Cardiac muscle cell (in vitro differentiated cells and primary cell): ENCODE data around the gene NDUFA11. TPM values are rescaled to one million over a fixed set of nuclear protein-coding genes. Genes with fewer than 3 reads are reported as not detected.

Source experiments
- DNase-seq, 2 donors: peaks; one replicate each; pipeline versions ENCODE4 v3.0.0 to v3.0.0-alpha.2; 2010 to 2017; ENCODE audit warnings: low read depth in 1 of 2, low spot score in 1 of 2
- H3K27ac ChIP-seq: fragments of 200-600 bp; sonication (generic); 2 replicates; pipeline ENCODE4 v1.5.1; 2016
- H3K27me3 ChIP-seq: fragments of 200-600 bp; sonication (generic); 2 replicates; pipeline ENCODE4 v1.6.0; 2016; ENCODE audit warnings: control low read depth
- H3K36me3 ChIP-seq: fragments of 200-600 bp; sonication (generic); 2 replicates; pipeline ENCODE4 v1.5.1; 2016; ENCODE audit warnings: control low read depth
- H3K4me1 ChIP-seq: fragments of 200-600 bp; sonication (generic); 2 replicates; pipeline ENCODE4 v1.8.1; 2017; ENCODE audit warnings: low read depth, mild to moderate bottlenecking, mixed run types
- H3K4me3 ChIP-seq: fragments of 200-600 bp; sonication (generic); 2 replicates; pipeline ENCODE4 v1.5.1; 2016; ENCODE audit warnings: mild to moderate bottlenecking
- H3K9me3 ChIP-seq: fragments of 200-600 bp; sonication (generic); 2 replicates; pipeline ENCODE4 v1.5.1; 2017; ENCODE audit warnings: low read depth, mild to moderate bottlenecking, control low read depth
- polyA plus RNA-seq: library from polyadenylated mRNA; unstranded; fragments of >200 nt; fragmentation: Nextera tagmentation; extraction: Ambion mirVana; gene quantifications from 2 replicates; pipeline ENCODE4 v1.2.1, GENCODE V29; 2016
- total RNA-seq: library from RNA; depleted of rRNA; stranded (reverse); fragments of >200 nt; gene quantifications from 2 replicates; pipeline ENCODE4 v1.2.3, GENCODE V29; 2016
- TF ChIP-seq, protein P1 (sequence below): IDR thresholded peaks from 2 replicates; pipeline ENCODE4 v1.5.1; 2012; ENCODE audit warnings: low read depth, mild to moderate bottlenecking, low read length

The NDUFA11 gene
- total and polyA plus RNA-seq, 2 experiments from 2014 or later = 295 to 760 TPM

DNA sequence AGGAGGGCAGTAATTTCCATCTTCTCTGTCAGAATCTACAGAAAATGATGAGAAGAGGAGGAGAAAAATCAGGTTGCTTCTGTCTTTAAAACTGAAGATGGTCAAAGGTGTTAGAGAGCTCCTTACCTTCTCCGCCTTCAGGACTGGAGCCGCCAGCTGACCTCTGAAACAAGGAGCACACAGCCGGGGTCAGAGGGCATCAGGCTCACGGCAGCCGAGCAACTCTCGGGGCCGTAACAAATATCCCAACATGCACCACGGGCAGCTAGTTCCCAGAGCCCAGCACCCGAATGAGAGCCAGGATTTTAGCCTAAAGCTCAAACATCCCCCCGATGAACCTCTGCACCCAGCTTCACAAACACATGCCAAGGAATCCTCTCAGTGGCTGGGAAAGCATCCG lies 38.1 kb upstream of the NDUFA11 start:
- DNase-seq = no peak
- H3K4me1 ChIP-seq = no peaks in the 10 kb centered on the region
- TF ChIP-seq, protein P1, sequence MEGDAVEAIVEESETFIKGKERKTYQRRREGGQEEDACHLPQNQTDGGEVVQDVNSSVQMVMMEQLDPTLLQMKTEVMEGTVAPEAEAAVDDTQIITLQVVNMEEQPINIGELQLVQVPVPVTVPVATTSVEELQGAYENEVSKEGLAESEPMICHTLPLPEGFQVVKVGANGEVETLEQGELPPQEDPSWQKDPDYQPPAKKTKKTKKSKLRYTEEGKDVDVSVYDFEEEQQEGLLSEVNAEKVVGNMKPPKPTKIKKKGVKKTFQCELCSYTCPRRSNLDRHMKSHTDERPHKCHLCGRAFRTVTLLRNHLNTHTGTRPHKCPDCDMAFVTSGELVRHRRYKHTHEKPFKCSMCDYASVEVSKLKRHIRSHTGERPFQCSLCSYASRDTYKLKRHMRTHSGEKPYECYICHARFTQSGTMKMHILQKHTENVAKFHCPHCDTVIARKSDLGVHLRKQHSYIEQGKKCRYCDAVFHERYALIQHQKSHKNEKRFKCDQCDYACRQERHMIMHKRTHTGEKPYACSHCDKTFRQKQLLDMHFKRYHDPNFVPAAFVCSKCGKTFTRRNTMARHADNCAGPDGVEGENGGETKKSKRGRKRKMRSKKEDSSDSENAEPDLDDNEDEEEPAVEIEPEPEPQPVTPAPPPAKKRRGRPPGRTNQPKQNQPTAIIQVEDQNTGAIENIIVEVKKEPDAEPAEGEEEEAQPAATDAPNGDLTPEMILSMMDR = no peak
- no peak overlapping the region for H3K4me3 ChIP-seq
- H3K9me3 ChIP-seq = no peaks in the 10 kb centered on the region
- H3K36me3 ChIP-seq = peaks cover 10% of the 10 kb centered on the region
- H3K27me3 ChIP-seq = no peaks in the 10 kb centered on the region
- H3K27ac ChIP-seq = peak overlapping the region; percentile 17

DNA sequence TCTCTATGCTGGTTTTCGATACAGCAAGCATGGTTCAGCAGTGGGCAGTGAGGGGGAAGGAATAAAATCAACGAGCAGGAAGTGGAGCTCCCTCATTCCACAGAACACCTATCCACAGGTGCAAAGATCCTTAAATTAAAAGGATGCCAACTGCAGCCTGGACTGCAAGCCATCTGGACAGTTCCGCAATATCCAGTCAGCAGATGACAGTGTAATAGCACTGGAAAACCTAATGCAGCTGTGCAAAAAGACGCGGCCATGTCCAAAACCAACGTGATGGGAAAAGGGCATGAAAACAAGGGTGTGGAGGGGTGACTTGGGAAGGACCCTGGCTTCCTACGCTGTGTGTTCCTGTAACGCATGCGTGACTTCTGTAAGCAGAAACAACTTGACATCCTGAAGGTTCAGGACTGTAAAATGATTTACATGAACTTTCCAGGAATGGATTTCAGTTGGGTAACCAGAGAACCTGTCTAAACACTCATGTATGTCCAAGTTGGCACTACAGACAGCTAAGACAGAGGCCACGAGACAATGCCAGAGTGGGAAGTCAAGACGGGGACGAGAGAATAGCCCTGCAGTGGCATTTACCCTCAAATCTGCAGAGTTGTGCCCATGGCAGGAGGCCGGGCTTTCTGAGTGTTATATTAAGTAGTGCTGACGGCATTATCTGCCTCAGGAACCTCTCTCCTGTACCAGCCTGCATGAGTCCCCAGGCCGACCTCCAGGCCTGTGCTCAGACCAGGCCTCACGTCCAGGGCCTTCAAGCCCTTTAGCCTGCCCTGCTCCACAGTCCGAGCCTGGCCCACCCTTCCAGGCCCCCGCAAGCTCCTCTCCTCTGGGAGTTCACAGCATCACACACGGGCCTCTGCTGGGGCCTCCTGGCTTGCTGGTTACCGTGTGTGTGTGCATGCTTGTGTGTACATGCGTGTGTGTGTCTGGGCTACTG lies 36.9 kb upstream of the NDUFA11 start:
- DNase-seq = no peak
- no peaks in the 10 kb centered on the region for H3K27me3 ChIP-seq

DNA sequence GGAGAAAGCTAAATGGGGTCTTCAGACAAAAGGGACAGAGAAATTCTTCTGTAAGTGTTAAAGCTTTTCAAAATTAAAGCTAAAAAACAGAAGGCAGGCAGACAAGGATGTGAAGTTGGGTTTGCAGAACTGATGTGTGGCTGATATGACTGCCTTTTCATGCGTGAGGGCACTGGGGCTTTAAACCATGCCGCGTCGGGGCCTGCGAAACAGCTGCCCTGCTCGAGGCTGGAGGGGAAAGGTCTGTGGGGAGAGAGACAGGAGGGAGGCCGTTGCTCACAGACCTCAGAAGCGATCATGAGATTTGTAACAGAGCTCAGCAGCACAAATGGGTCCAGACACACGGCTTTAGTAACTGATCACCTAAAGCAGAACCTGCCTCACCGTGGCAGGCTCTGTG lies 34.0 kb upstream of the NDUFA11 start:
- TF ChIP-seq, protein P1 = no peak
- Histone ChIP-seq H3K4me3 (no peak overlapping the region), H3K27ac (peak overlapping the region; percentile 45), H3K27me3 (no peaks in the 10 kb centered on the region), H3K4me1 (no peaks in the 10 kb centered on the region), H3K36me3 (peaks cover 14% of the 10 kb centered on the region), H3K9me3 (no peaks in the 10 kb centered on the region)
- DNase-seq = no peak

More for the DNA sequence above, 36.9 kb upstream of the NDUFA11 start:
- Histone ChIP-seq H3K4me3 (no peak overlapping the region), H3K9me3 (no peaks in the 10 kb centered on the region), H3K4me1 (no peaks in the 10 kb centered on the region), H3K36me3 (peaks cover 14% of the 10 kb centered on the region), H3K27ac (peak overlapping the region; percentile 51)
- TF ChIP-seq, protein P1 = no peak

DNA sequence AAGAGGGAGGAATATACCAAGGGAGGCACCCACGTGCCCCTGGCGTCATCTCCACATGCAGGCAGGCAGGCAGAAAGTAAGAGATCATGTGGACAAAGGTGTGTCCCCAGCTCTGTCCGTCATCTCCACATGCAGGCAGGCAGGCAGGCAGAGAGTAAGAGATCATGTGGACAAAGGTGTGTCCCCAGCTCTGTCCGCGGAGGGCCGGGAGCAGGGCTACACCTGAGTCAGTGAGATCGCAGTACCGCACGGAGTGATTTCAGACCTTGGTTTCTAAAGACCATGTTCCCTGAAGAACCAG lies 32.7 kb upstream of the NDUFA11 start:
- H3K4me1 ChIP-seq = no peaks in the 10 kb centered on the region
- H3K9me3 ChIP-seq = no peaks in the 10 kb centered on the region
- DNase-seq = no peak
- no peaks in the 10 kb centered on the region for H3K27me3 ChIP-seq
- H3K4me3 ChIP-seq = no peak overlapping the region
- peak overlapping the region; percentile 28 for H3K27ac ChIP-seq
- H3K36me3 ChIP-seq = peaks cover 23% of the 10 kb centered on the region
- TF ChIP-seq, protein P1 = no peak

DNA sequence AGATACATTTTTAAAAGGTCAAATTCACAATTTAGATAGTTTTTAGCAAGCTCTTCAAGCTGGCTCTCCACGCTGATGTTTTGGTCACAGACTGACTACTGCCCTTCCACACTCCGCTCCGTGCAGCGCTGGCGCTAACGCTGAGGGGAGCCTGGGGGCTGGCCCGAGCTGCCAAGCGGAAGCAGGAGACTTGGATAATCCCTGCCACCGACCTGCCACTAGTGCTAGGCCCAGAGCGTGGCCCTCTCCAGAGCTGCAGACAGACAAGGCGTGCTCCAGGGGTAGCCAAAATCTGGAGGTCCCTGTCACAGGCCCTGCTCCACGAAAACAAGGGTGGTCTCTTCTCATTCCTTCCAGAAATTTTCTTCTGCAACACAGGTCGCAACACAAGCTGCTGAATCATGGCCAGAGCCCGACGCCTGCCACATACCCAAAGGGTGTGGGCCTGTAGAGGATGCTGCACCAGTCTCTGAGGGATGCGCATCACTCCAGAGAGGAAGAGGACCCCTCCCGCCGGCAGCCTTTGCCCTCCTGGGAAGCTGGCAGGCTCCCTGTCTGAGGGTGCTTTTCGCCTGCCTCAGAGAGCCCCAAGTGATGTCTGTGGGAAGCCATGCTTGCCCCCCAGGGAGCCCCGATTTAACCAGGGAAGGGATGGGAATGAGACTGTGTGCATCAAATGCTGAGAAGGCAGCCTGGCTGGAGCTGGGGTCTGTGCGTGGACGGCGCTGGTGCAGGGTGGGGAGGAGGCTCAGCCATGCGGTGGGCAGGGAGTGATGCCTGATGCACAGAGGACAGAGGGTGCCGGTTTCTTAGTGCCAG lies 32.1 kb upstream of the NDUFA11 start:
- Histone ChIP-seq H3K9me3 (no peaks in the 10 kb centered on the region), H3K27me3 (no peaks in the 10 kb centered on the region), H3K4me3 (no peak overlapping the region), H3K36me3 (peaks cover 25% of the 10 kb centered on the region), H3K27ac (no peak overlapping the region), H3K4me1 (no peaks in the 10 kb centered on the region)
- no peak for DNase-seq
- TF ChIP-seq, protein P1 = no peak
